Mucosa of descending colon (tissue), 3 donors: ENCODE data around the gene PLIN4. TPM values are rescaled to one million over a fixed set of nuclear protein-coding genes. Genes with fewer than 3 reads are reported as not detected.

Experiments
- ATAC-seq: fragments of 200-7000 bp; cut with Tn5 transposase; one replicate; pipeline ENCODE4 v1.9.1; 2020; ENCODE audit warnings: mild to moderate bottlenecking, moderate library complexity
- DNase-seq, 3 donors: peaks; one replicate each; pipeline ENCODE4 v3.0.0-alpha.2; 2020
- H3K36me3 ChIP-seq: fragments of 200-600 bp; one replicate; pipeline ENCODE4 v1.8.0; 2021; ENCODE audit warnings: low read depth, mild to moderate bottlenecking
- H3K4me1 ChIP-seq: fragments of 200-600 bp; one replicate; pipeline ENCODE4 v1.8.0; 2021; ENCODE audit warnings: low read depth, mild to moderate bottlenecking
- H3K4me3 ChIP-seq: fragments of 200-600 bp; one replicate; pipeline ENCODE4 v1.8.0; 2021; ENCODE audit warnings: mild to moderate bottlenecking
- H3K9me3 ChIP-seq: fragments of 200-600 bp; one replicate; pipeline ENCODE4 v1.8.0; 2021; ENCODE audit warnings: mild to moderate bottlenecking
- CTCF ChIP-seq: fragments of 200-600 bp; IDR thresholded peaks from one replicate; pipeline ENCODE4 v1.8.0; 2022; ENCODE audit warnings: antibody characterized with exemption, mild to moderate bottlenecking
- intact Hi-C, 2 donors: fragments of 100-400 bp; cut with DNase I in 1 of 2; cut with micrococcal nuclease in 1 of 2; formaldehyde crosslinking; loops; one replicate each; pipeline versions ENCODE4 v1.11.0 to v1.11.1; 2022; cut with DNase I, micrococcal nuclease
- total RNA-seq, 3 donors: library from RNA; stranded (reverse); fragmentation: NEBNext Ultra II Directional in 2 of 3; extraction: Animal tissue kit (Norgen Biotek cat#: 25700) in 2 of 3; gene quantifications; one replicate each; pipeline versions ENCODE4 v1.2.1 to v1.2.4, GENCODE V29; 2021 to 2023
- donor health status: DM: no; HTN: no; CAD: no; lungs with moderate emphysema.
- donor health status: DM: no; HTN: no; CAD: no.
- donor health status: DM: no; HTN: yes; CAD: no.

The PLIN4 gene
- total RNA-seq, 3 donors from 2014 or later, result 2.8 to 90.0 (median 3.4) TPM

GRCh38 chr19:4559569-4559968, 41.3 kb upstream of the PLIN4 start, which contains the start of gene SEMA6B:
Gene SEMA6B, minus strand, starts transcription at chr19:4559684. Its CDS starts 1,227 bp downstream, at chr19:4558457.
- peak in 1 of 3 donors; percentile 39 for DNase-seq
- Histone ChIP-seq H3K9me3 (no peaks in the 10 kb centered on the region), H3K4me3 (no peak within 1 kb of the TSS), H3K36me3 (no peaks in the 10 kb centered on the region), H3K4me1 (no peaks in the 10 kb centered on the region)
- intact Hi-C loops, result no loop called here
- no peak for TF ChIP-seq CTCF
- ATAC-seq, result no peak

- intact Hi-C loops, result no loop called here
- TF ChIP-seq CTCF, result peak; percentile 99
- Histone ChIP-seq H3K36me3 (no peaks in the 10 kb centered on the region), H3K4me1 (no peaks in the 10 kb centered on the region), H3K9me3 (no peaks in the 10 kb centered on the region), H3K4me3 (no peak overlapping the region)
- ATAC-seq (peak; percentile 35), DNase-seq (peak in 1 of 3 donors; percentile 49)
Observed at GRCh38 chr19:4557971-4558941, 40.0 kb upstream of the PLIN4 start.

GRCh38 chr19:4557144-4557970, 39.1 kb upstream of the PLIN4 start:
- no peak for TF ChIP-seq CTCF
- ATAC-seq, result no peak
- Histone ChIP-seq H3K9me3 (no peaks in the 10 kb centered on the region), H3K4me3 (no peak overlapping the region), H3K36me3 (no peaks in the 10 kb centered on the region), H3K4me1 (no peaks in the 10 kb centered on the region)
- intact Hi-C loops, result no loop called here
- DNase-seq, result no peak

- intact Hi-C loops, result no loop called here
- H3K9me3 ChIP-seq, result no peaks in the 10 kb centered on the region
- no peak overlapping the region for H3K4me3 ChIP-seq
- ATAC-seq (peak; percentile 87), DNase-seq (peak; percentile 46 to 76 (median 61))
- H3K4me1 ChIP-seq, result no peaks in the 10 kb centered on the region
- no peak for TF ChIP-seq CTCF
- H3K36me3 ChIP-seq, result no peaks in the 10 kb centered on the region
Observed at GRCh38 chr19:4556597-4557127, 38.4 kb upstream of the PLIN4 start.
